NCI-H2107 treated with DMSO at 0.1 percent for 48 hours (cell line): ENCODE results near the gene EXPH5.
A peak's percentile ranks its signal among the peaks of the same experiment; 100 is the strongest.

Experiments
- DNase-seq: peaks from one replicate; lab custom pipeline; 2025; ENCODE audit not compliant: unreplicated experiment; lab: John Stamatoyannopoulos, UW

Gene EXPH5

GRCh38 chr11:108525161-108525560, 68.4 kb downstream of the EXPH5 start:
- DNase-seq: no peak

GRCh38 chr11:108524422-108524821, 69.1 kb downstream of the EXPH5 start:
- DNase-seq: no peak

GRCh38 chr11:108522318-108522717, 71.2 kb downstream of the EXPH5 start:
- no peak for DNase-seq

- DNase-seq: no peak
These were observed 75.0 kb downstream of the EXPH5 start for GRCh38 chr11:108518581-108518980.

- DNase-seq: no peak
These were observed 77.4 kb downstream of the EXPH5 start for GRCh38 chr11:108516125-108516524.

GRCh38 chr11:108512708-108513107, 80.9 kb downstream of the EXPH5 start:
- no peak for DNase-seq

GRCh38 chr11:108511851-108512474, 81.6 kb downstream of the EXPH5 start:
- DNase-seq: no peak

- no peak for DNase-seq
These were observed 84.6 kb downstream of the EXPH5 start for GRCh38 chr11:108508653-108509593.

GRCh38 chr11:108501396-108501795, 92.2 kb downstream of the EXPH5 start:
- DNase-seq: no peak

- DNase-seq: no peak
These were observed 92.8 kb downstream of the EXPH5 start for GRCh38 chr11:108500721-108501120.

- DNase-seq: no peak
These were observed 93.4 kb downstream of the EXPH5 start for GRCh38 chr11:108500169-108500568.

- no peak for DNase-seq
These were observed 94.7 kb downstream of the EXPH5 start for GRCh38 chr11:108498816-108499408.

GRCh38 chr11:108498046-108498815, 95.3 kb downstream of the EXPH5 start, which contains the start of gene POGLUT3:
POGLUT3 (minus strand) TSS chr11:108498384; CDS start chr11:108498366, 18 bp downstream.
- DNase-seq: no peak

GRCh38 chr11:108497317-108498045, 96.1 kb downstream of the EXPH5 start:
- DNase-seq: peak; percentile 75

GRCh38 chr11:108496643-108497256, 96.8 kb downstream of the EXPH5 start:
- DNase-seq: no peak

GRCh38 chr11:108495326-108495725, 98.2 kb downstream of the EXPH5 start:
- no peak for DNase-seq

- DNase-seq: no peak
These were observed 99.4 kb downstream of the EXPH5 start for GRCh38 chr11:108494182-108494581.

- DNase-seq: no peak
These were observed 101.6 kb downstream of the EXPH5 start for GRCh38 chr11:108491936-108492335.

GRCh38 chr11:108486828-108487227, 106.7 kb downstream of the EXPH5 start:
- DNase-seq: no peak

- no peak for DNase-seq
These were observed 107.2 kb downstream of the EXPH5 start for GRCh38 chr11:108486331-108486730.
